Measurements from ENCODE around the gene C2orf81.

The C2orf81 gene

GRCh38 chr2:74378007-74378406 lies 43.4 kb downstream of the C2orf81 start:
- no peak for ATAC-seq (ENCODE audit: low read depth)
- peaks cover 21% of the 10 kb centered on the region for H3K4me1 Mint-ChIP-seq
- no peak overlapping the region for H3K27ac Mint-ChIP-seq
- H3K27me3 Mint-ChIP-seq, result no peaks in the 10 kb centered on the region
- H3K9me3 Mint-ChIP-seq, result no peaks in the 10 kb centered on the region
- no peak for DNase-seq (ENCODE audit: low spot score in 2 of 2)
- H3K36me3 Mint-ChIP-seq, result peaks cover 16% of the 10 kb centered on the region
- no peak overlapping the region for H3K4me3 Mint-ChIP-seq

DNA sequence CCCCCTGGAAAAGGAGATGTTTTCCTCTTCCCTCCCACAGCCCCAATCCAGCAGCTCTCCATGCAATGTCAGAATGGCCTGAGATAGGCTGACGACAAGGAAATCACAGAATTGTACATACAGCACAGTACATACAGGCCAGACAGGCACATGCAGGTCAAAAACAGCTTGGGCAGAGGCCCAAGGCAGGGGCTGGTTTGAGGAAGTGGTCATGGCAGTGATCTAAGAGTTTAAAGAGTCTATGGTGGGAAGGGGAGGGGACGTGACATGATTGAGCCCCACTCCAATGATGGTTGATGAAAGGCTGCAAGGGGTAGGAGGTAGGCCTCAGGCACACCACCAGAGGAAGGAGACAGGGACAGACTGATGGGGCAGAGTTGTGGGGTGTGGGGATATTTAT lies 45.6 kb downstream of the C2orf81 start:
- no peak overlapping the region for H3K4me3 Mint-ChIP-seq
- peaks cover 27% of the 10 kb centered on the region for H3K36me3 Mint-ChIP-seq
- no peak overlapping the region for H3K27ac Mint-ChIP-seq
- H3K4me1 Mint-ChIP-seq, result peaks cover 18% of the 10 kb centered on the region
- ATAC-seq (ENCODE audit: low read depth), result no peak
- H3K9me3 Mint-ChIP-seq, result no peaks in the 10 kb centered on the region
- no peaks in the 10 kb centered on the region for H3K27me3 Mint-ChIP-seq
- DNase-seq (ENCODE audit: low spot score in 2 of 2), result no peak

- Mint-ChIP-seq H3K27ac (no peak overlapping the region), H3K4me3 (no peak overlapping the region), H3K27me3 (no peaks in the 10 kb centered on the region), H3K9me3 (no peaks in the 10 kb centered on the region), H3K36me3 (peaks cover 38% of the 10 kb centered on the region), H3K4me1 (peaks cover 11% of the 10 kb centered on the region)
- DNase-seq (ENCODE audit: low spot score in 2 of 2), result no peak
- no peak for ATAC-seq (ENCODE audit: low read depth)
These were observed 46.8 kb downstream of the C2orf81 start for GRCh38 chr2:74374509-74375205.

GRCh38 chr2:74373985-74374384 lies 47.4 kb downstream of the C2orf81 start:
- H3K27ac Mint-ChIP-seq, result no peak overlapping the region
- H3K36me3 Mint-ChIP-seq, result peaks cover 42% of the 10 kb centered on the region
- peaks cover 11% of the 10 kb centered on the region for H3K4me1 Mint-ChIP-seq

DNA sequence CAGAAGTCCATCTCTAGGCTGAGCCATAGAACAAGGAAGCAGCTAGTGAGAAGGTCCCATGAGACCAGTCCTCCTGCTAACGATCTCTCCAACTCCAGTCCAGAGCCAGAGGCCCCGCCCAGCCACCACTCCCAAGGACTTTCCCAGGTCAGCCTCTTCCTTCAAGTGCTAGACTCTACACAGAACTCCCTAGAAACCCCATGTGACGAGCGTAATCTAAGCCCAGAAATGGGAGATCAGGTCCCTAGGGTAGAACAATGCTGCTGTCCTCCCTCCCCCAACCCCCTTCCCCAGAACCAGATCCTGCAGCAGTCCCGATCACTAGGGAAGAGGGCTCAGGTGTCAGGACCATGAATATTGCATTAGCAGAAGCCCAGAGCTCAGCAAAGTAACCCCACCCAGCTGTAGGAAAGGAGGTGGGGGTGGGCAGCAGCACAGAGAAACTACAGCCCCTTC lies 48.2 kb downstream of the C2orf81 start:
- Mint-ChIP-seq H3K4me1 (peaks cover 8% of the 10 kb centered on the region), H3K27ac (no peak overlapping the region), H3K27me3 (no peaks in the 10 kb centered on the region), H3K36me3 (peaks cover 47% of the 10 kb centered on the region), H3K4me3 (no peak overlapping the region), H3K9me3 (no peaks in the 10 kb centered on the region)
- DNase-seq (ENCODE audit: low spot score in 2 of 2) (no peak), ATAC-seq (ENCODE audit: low read depth) (no peak)

More at GRCh38 chr2:74373985-74374384, 47.4 kb downstream of the C2orf81 start:
- Mint-ChIP-seq H3K27me3 (no peaks in the 10 kb centered on the region), H3K4me3 (no peak overlapping the region), H3K9me3 (no peaks in the 10 kb centered on the region)
- no peak for DNase-seq (ENCODE audit: low spot score in 2 of 2)
- no peak for ATAC-seq (ENCODE audit: low read depth)

GRCh38 chr2:74372674-74373073 lies 48.7 kb downstream of the C2orf81 start:
- Mint-ChIP-seq H3K36me3 (peaks cover 48% of the 10 kb centered on the region), H3K27ac (no peak overlapping the region), H3K4me1 (peaks cover 8% of the 10 kb centered on the region), H3K4me3 (no peak overlapping the region), H3K9me3 (no peaks in the 10 kb centered on the region), H3K27me3 (no peaks in the 10 kb centered on the region)
- ATAC-seq (ENCODE audit: low read depth), result no peak
- DNase-seq (ENCODE audit: low spot score in 2 of 2), result no peak

GRCh38 chr2:74371421-74371820 lies 50.0 kb downstream of the C2orf81 start:
- H3K9me3 Mint-ChIP-seq, result no peaks in the 10 kb centered on the region
- H3K27ac Mint-ChIP-seq, result no peak overlapping the region
- H3K36me3 Mint-ChIP-seq, result peaks cover 56% of the 10 kb centered on the region
- no peak for ATAC-seq (ENCODE audit: low read depth)
- H3K27me3 Mint-ChIP-seq, result no peaks in the 10 kb centered on the region
- DNase-seq (ENCODE audit: low spot score in 2 of 2), result no peak
- peaks cover 8% of the 10 kb centered on the region for H3K4me1 Mint-ChIP-seq
- no peak overlapping the region for H3K4me3 Mint-ChIP-seq

DNA sequence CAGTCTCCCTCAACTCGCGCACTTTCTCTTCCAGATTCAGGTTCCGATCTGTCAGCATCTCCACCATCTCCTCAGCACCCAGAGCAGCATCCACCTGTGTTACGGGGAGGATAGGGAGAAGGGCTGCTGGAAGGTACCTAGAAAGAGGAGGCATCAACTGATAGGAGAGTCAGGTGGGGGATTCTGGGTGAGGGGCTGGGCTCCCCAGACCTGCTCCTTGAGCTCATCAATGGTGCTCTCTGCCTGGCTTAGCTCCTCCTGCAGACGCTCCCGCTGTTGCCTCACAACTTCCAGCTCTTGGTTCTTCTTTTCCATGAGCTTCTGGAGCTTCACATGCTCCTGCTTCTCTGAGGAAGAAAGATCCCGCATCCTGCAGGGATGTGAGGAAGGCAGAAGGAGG lies 51.4 kb downstream of the C2orf81 start:
- DNase-seq (ENCODE audit: low spot score in 2 of 2) (no peak), ATAC-seq (ENCODE audit: low read depth) (no peak)
- no peaks in the 10 kb centered on the region for H3K9me3 Mint-ChIP-seq
- H3K4me3 Mint-ChIP-seq, result no peak overlapping the region
- H3K27ac Mint-ChIP-seq, result no peak overlapping the region
- H3K27me3 Mint-ChIP-seq, result no peaks in the 10 kb centered on the region
- peaks cover 59% of the 10 kb centered on the region for H3K36me3 Mint-ChIP-seq
- H3K4me1 Mint-ChIP-seq, result peaks cover 3% of the 10 kb centered on the region

DNA sequence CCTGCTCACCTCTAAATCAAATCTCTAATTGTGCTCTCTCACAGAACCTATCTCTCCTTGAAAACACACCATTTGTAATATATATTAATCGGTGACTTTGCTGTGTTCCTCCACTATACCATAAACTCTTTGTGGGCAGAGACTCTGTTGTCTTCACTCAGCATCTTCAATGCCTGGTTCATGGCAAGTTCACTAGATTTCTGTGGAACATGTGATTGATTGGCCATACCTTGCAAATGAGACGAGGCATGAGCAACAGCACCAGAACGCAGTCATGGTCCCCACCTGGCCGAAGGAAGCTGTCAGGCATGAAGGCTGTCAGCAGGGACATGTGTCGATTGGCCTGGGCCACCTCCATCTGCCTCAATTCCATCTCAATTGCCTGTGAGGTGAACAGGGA lies 52.9 kb downstream of the C2orf81 start:
- DNase-seq (ENCODE audit: low spot score in 2 of 2) (no peak), ATAC-seq (ENCODE audit: low read depth) (no peak)
- Mint-ChIP-seq H3K4me1 (no peaks in the 10 kb centered on the region), H3K4me3 (no peak overlapping the region), H3K36me3 (peaks cover 59% of the 10 kb centered on the region), H3K27me3 (no peaks in the 10 kb centered on the region), H3K27ac (no peak overlapping the region), H3K9me3 (no peaks in the 10 kb centered on the region)

DNA sequence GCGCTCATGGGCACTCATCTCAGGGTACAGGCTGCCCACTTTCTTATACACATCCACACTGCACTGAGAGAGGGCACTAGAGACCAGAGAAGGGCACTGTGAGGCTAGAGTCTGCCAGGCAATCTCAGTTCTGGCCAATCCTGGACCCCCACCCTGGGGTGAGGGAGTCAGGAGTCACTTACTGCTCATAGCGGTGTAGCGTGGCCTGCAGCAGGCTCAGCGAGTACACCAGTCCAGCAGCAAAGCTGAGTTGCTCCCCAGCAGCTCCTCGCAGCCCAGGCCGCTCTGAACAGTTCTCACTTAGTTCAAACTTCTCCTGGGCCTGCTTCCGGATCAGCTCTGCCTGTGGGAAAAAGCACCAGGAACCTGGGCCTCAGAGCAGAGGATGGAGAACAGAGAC lies 53.6 kb downstream of the C2orf81 start:
- Mint-ChIP-seq H3K36me3 (peaks cover 59% of the 10 kb centered on the region), H3K27ac (no peak overlapping the region), H3K4me1 (no peaks in the 10 kb centered on the region), H3K27me3 (no peaks in the 10 kb centered on the region), H3K9me3 (no peaks in the 10 kb centered on the region), H3K4me3 (no peak overlapping the region)
- DNase-seq (ENCODE audit: low spot score in 2 of 2), result no peak
- ATAC-seq (ENCODE audit: low read depth), result no peak

DNA sequence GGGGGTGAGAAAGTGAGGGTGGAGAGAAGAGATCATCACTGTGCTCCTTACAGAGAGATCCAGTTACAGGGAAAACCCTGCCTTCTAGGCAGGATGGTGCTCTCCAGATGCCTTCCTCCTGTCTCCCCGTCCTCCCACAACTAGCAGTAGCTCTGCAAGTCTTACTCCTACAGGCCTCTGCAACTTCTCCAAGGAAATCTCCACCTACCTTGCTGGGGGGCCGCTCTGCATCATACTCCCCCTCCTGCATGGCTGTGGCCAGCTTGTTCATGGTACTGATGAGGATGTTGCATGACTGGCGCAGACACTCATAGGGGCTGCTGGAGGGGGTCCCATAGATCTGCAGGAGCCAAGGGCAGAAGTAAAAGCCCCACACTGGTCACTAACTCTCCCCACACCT lies 55.4 kb downstream of the C2orf81 start:
- ATAC-seq (ENCODE audit: low read depth) (no peak), DNase-seq (ENCODE audit: low spot score in 2 of 2) (no peak)
- Mint-ChIP-seq H3K36me3 (peaks cover 60% of the 10 kb centered on the region), H3K9me3 (no peaks in the 10 kb centered on the region), H3K27ac (no peak overlapping the region), H3K4me3 (no peak overlapping the region), H3K4me1 (no peaks in the 10 kb centered on the region), H3K27me3 (no peaks in the 10 kb centered on the region)

- no peak overlapping the region for H3K27ac Mint-ChIP-seq
- H3K36me3 Mint-ChIP-seq, result peaks cover 53% of the 10 kb centered on the region
- no peak for DNase-seq (ENCODE audit: low spot score in 2 of 2)
- no peak for ATAC-seq (ENCODE audit: low read depth)
- no peak overlapping the region for H3K4me3 Mint-ChIP-seq
- H3K9me3 Mint-ChIP-seq, result no peaks in the 10 kb centered on the region
- no peaks in the 10 kb centered on the region for H3K4me1 Mint-ChIP-seq
- H3K27me3 Mint-ChIP-seq, result no peaks in the 10 kb centered on the region
These were observed 56.6 kb downstream of the C2orf81 start for GRCh38 chr2:74364533-74365505.
